Smooth muscle cell (in vitro differentiated cells): ENCODE results near the gene AKAP6. TPM values are rescaled to one million over a fixed set of nuclear protein-coding genes. Genes with fewer than 3 reads are reported as not detected.
A peak's percentile ranks its signal among the peaks of the same experiment; 100 is the strongest.

Source experiments
- DNase-seq: peaks from one replicate; lab custom pipeline; 2025; ENCODE audit not compliant: unreplicated experiment; lab: John Stamatoyannopoulos, UW
- H2AFZ ChIP-seq: fragments of 200-600 bp; sonication (generic); 2 replicates; pipeline ENCODE4 v1.6.0; 2016; ENCODE audit warnings: antibody characterized with exemption, low read depth, mild to moderate bottlenecking
- H3F3A ChIP-seq: fragments of 200-600 bp; sonication (generic); 2 replicates; pipeline ENCODE4 v1.6.0; 2017; ENCODE audit warnings: antibody characterized with exemption, low read depth
- H3K27ac ChIP-seq: fragments of 200-600 bp; sonication (generic); 2 replicates; pipeline ENCODE4 v1.5.1; 2016; ENCODE audit warnings: low read depth, mild to moderate bottlenecking
- H3K27me3 ChIP-seq: fragments of 200-600 bp; sonication (generic); 2 replicates; pipeline ENCODE4 v1.6.1; 2016; ENCODE audit warnings: low read depth, mild to moderate bottlenecking
- H3K36me3 ChIP-seq: fragments of 200-600 bp; sonication (generic); 2 replicates; pipeline ENCODE4 v1.5.1; 2016; ENCODE audit warnings: low read depth
- H3K4me1 ChIP-seq: fragments of 200-600 bp; sonication (generic); 2 replicates; pipeline ENCODE4 v1.5.1; 2016; ENCODE audit warnings: low read depth
- H3K4me2 ChIP-seq: fragments of 200-600 bp; sonication (generic); 2 replicates; pipeline ENCODE4 v1.6.0; 2016; ENCODE audit warnings: mild to moderate bottlenecking
- H3K4me3 ChIP-seq: fragments of 200-600 bp; sonication (generic); 2 replicates; pipeline ENCODE4 v1.5.1; 2016; ENCODE audit warnings: mild to moderate bottlenecking
- H3K79me2 ChIP-seq: fragments of 200-600 bp; sonication (generic); 2 replicates; pipeline ENCODE4 v1.6.0; 2016; ENCODE audit warnings: low read depth, mild to moderate bottlenecking
- H3K9ac ChIP-seq: fragments of 200-600 bp; sonication (generic); 2 replicates; pipeline ENCODE4 v1.6.0; 2016; ENCODE audit warnings: low read depth
- H3K9me3 ChIP-seq: fragments of 200-600 bp; sonication (generic); replicated peaks from 2 replicates; pipeline ENCODE4 v1.5.1; 2016; ENCODE audit warnings: low read depth
- H4K20me1 ChIP-seq: fragments of 200-600 bp; sonication (generic); 2 replicates; pipeline ENCODE4 v1.6.0; 2016; ENCODE audit warnings: low read depth
- WGBS: methylation state at CpG from one replicate; pipeline ENCODE4 v1.1.7; 2016; ENCODE audit warnings: low lambda C conversion rate; 5-methylcytosine and 5-hydroxymethylcytosine counted together
- polyA plus RNA-seq: library from polyadenylated mRNA; unstranded; fragments of >200 nt; fragmentation: Nextera tagmentation; extraction: Ambion mirVana; gene quantifications from 2 replicates; pipeline ENCODE4 v1.2.1, GENCODE V29; 2016
- total RNA-seq: library from RNA; depleted of rRNA; stranded (reverse); fragments of >200 nt; gene quantifications from 2 replicates; pipeline ENCODE4 v1.2.3, GENCODE V29; 2014
- TF ChIP-seq, protein P1 (sequence below): fragments of 200-600 bp; sonication (generic); IDR thresholded peaks from 2 replicates; pipeline ENCODE4 v1.5.1; 2017; ENCODE audit warnings: borderline replicate concordance, mild to moderate bottlenecking, antibody characterized with exemption; ENCODE audit not compliant: insufficient read depth, poor library complexity, severe bottlenecking

AKAP6 gene
- total and polyA plus RNA-seq, 2 experiments from 2014 or later = 1.3 to 6.4 TPM

DNA sequence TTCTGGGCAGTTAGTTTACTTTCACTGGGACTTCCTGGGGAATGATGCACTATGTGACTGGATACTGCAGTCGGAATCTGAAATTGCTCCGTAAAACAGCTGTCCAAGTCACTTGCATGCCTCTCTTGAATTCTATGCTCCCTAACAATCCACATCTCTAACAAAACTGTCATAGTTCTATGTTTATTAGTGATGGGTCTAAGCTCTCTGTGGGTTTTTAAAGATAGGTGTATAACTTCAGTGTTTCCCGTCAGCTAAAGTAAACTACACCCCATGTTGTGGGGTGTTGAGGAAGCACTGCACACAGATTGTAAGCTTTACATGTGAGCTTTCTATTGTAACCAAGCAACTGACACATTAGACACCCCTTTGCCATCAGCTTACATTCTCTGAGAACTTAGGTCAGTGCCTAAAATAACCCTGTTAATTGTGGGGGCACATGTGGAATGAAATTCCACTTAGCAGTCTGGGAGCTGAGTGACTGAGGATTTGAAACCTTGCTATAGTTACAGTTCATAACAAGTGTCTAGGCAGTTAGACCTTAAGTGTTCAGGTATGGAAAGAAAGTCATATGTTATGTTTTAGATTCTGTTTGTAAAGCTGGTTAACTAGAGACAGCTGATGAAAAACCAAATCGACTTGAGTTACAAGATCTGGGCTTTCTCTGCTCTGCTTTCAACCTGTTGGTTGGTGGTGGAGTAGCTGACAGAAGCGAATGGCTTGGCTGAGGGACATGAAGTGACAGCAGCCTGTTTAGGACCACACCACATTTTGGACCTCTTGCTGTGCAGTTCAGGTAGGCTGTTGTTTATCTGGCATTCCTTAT, 165.7 kb downstream of the AKAP6 start:
- no peak for DNase-seq
- peak overlapping the region; percentile 59 for H3K9ac ChIP-seq
- no peaks in the 10 kb centered on the region for H4K20me1 ChIP-seq
- H3K4me3 ChIP-seq = peak overlapping the region; percentile 14
- H3F3A ChIP-seq = no peaks in the 10 kb centered on the region
- H3K79me2 ChIP-seq = no peaks in the 10 kb centered on the region
- peak overlapping the region; percentile 55 for H3K4me2 ChIP-seq
- H3K36me3 ChIP-seq = no peaks in the 10 kb centered on the region
- H3K4me1 ChIP-seq = peaks cover 5% of the 10 kb centered on the region
- TF ChIP-seq, protein P1, sequence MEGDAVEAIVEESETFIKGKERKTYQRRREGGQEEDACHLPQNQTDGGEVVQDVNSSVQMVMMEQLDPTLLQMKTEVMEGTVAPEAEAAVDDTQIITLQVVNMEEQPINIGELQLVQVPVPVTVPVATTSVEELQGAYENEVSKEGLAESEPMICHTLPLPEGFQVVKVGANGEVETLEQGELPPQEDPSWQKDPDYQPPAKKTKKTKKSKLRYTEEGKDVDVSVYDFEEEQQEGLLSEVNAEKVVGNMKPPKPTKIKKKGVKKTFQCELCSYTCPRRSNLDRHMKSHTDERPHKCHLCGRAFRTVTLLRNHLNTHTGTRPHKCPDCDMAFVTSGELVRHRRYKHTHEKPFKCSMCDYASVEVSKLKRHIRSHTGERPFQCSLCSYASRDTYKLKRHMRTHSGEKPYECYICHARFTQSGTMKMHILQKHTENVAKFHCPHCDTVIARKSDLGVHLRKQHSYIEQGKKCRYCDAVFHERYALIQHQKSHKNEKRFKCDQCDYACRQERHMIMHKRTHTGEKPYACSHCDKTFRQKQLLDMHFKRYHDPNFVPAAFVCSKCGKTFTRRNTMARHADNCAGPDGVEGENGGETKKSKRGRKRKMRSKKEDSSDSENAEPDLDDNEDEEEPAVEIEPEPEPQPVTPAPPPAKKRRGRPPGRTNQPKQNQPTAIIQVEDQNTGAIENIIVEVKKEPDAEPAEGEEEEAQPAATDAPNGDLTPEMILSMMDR = no peak
- peak overlapping the region; percentile 81 for H3K27ac ChIP-seq
- H2AFZ ChIP-seq = peak overlapping the region; percentile 22
- H3K27me3 ChIP-seq = no peaks in the 10 kb centered on the region
- no peaks in the 10 kb centered on the region for H3K9me3 ChIP-seq
- WGBS = 61% methylated on average over 5 of the region's 5 CpGs

DNA sequence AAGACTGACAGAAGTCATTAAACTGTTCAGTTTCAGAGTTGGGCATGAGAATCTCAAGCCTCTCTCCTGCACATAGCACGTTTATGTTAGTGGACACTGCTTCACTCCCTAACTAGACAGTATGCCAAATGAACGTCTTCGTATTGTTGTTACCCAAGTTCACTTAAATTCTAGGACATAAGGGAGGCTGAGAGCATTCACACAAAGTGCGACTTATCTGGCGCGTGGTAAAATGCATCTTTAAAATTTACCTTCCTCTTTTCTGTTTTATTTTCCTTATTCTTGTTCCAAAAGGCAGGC, 166.3 kb downstream of the AKAP6 start:
- H3K4me2 ChIP-seq = peak overlapping the region; percentile 55

DNA sequence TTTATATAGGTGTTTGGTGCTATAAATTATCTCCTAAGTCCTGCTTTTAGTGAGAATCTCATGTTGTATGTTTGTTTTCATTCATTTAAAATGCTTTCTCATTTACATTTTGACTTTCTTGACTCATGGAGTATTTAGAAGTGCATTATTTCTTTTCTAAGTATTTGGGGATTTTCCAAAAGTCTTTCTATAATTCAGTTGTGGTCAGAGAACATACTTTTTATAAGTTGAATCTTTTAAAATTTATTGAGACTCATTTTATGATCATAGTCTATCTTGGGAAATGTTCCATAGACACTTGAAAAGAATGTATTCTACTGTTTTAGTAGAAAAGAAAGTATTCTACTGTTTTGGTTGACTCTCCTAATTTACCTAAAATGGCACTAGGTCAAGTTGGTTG, 168.2 kb downstream of the AKAP6 start:
- H3K36me3 ChIP-seq = no peaks in the 10 kb centered on the region
- H3K9me3 ChIP-seq = no peaks in the 10 kb centered on the region
- no peak overlapping the region for H3K27ac ChIP-seq
- H3K4me1 ChIP-seq = peaks cover 5% of the 10 kb centered on the region
- TF ChIP-seq, protein P1 = no peak
- H3K4me2 ChIP-seq = no peak overlapping the region
- no peaks in the 10 kb centered on the region for H4K20me1 ChIP-seq
- H3F3A ChIP-seq = no peaks in the 10 kb centered on the region
- H2AFZ ChIP-seq = peak overlapping the region; percentile 7
- no peak overlapping the region for H3K4me3 ChIP-seq
- no peak overlapping the region for H3K9ac ChIP-seq
- no peaks in the 10 kb centered on the region for H3K79me2 ChIP-seq
- no peak for DNase-seq
- H3K27me3 ChIP-seq = no peaks in the 10 kb centered on the region

More for the DNA sequence above, 166.3 kb downstream of the AKAP6 start:
- Histone ChIP-seq H3K9ac (peak overlapping the region; percentile 49), H3K9me3 (no peaks in the 10 kb centered on the region), H3K4me3 (no peak overlapping the region), H3K4me1 (peaks cover 5% of the 10 kb centered on the region), H3K79me2 (no peaks in the 10 kb centered on the region), H3K27me3 (no peaks in the 10 kb centered on the region), H3K27ac (peak overlapping the region; percentile 81), H3F3A (no peaks in the 10 kb centered on the region), H4K20me1 (no peaks in the 10 kb centered on the region), H2AFZ (no peak overlapping the region), H3K36me3 (no peaks in the 10 kb centered on the region)
- DNase-seq = no peak
- TF ChIP-seq, protein P1 = no peak
- WGBS = 85% methylated on average over 6 of the region's 6 CpGs
